GM23248 (cell line): ENCODE results near the gene PPP6R3. TPM values are rescaled to one million over a fixed set of nuclear protein-coding genes. Genes with fewer than 3 reads are reported as not detected.
A peak's percentile ranks its signal among the peaks of the same experiment; 100 is the strongest.

Experiments
- DNase-seq: peaks from one replicate; pipeline ENCODE4 v3.0.0-alpha.2; 2015
- H2AFZ ChIP-seq: fragments of 200-600 bp; sonication (generic); 2 replicates; pipeline ENCODE4 v1.6.1; 2016; ENCODE audit warnings: antibody characterized with exemption
- H3F3A ChIP-seq: fragments of 200-600 bp; sonication (generic); 2 replicates; pipeline ENCODE4 v1.6.1; 2016; ENCODE audit warnings: mild to moderate bottlenecking, antibody characterized with exemption, mixed run types; ENCODE audit not compliant: insufficient read depth
- H3K27ac ChIP-seq: fragments of 200-600 bp; sonication (generic); 2 replicates; pipeline ENCODE4 v1.5.1; 2016; ENCODE audit warnings: mild to moderate bottlenecking
- H3K27me3 ChIP-seq: fragments of 200-600 bp; sonication (generic); replicated peaks from 2 replicates; pipeline ENCODE4 v1.6.1; 2016; ENCODE audit warnings: mild to moderate bottlenecking; ENCODE audit not compliant: insufficient read depth
- H3K36me3 ChIP-seq: fragments of 200-600 bp; sonication (generic); 2 replicates; pipeline ENCODE4 v1.6.1; 2016; ENCODE audit warnings: low read depth, mild to moderate bottlenecking
- H3K4me1 ChIP-seq: fragments of 200-600 bp; sonication (generic); 2 replicates; pipeline ENCODE4 v1.6.1; 2016; ENCODE audit warnings: mild to moderate bottlenecking; ENCODE audit not compliant: insufficient read depth
- H3K4me2 ChIP-seq: fragments of 200-600 bp; sonication (generic); one replicate; pipeline ENCODE4 v1.6.1; 2016; ENCODE audit warnings: mild to moderate bottlenecking; ENCODE audit not compliant: unreplicated experiment
- H3K4me3 ChIP-seq: fragments of 200-600 bp; sonication (generic); 2 replicates; pipeline ENCODE4 v1.5.1; 2016; ENCODE audit warnings: mild to moderate bottlenecking
- H3K79me2 ChIP-seq: fragments of 200-600 bp; sonication (generic); 2 replicates; pipeline ENCODE4 v1.6.1; 2016; ENCODE audit warnings: mild to moderate bottlenecking; ENCODE audit not compliant: insufficient read depth
- H3K9ac ChIP-seq: fragments of 200-600 bp; sonication (generic); 2 replicates; pipeline ENCODE4 v1.6.1; 2016; ENCODE audit warnings: mild to moderate bottlenecking
- H3K9me2 ChIP-seq: fragments of 200-600 bp; sonication (generic); 2 replicates; pipeline ENCODE4 v1.6.1; 2016; ENCODE audit warnings: mixed run types, mild to moderate bottlenecking, moderate library complexity; ENCODE audit not compliant: insufficient read depth
- H3K9me3 ChIP-seq: fragments of 200-600 bp; sonication (generic); one replicate; pipeline ENCODE4 v1.6.1; 2017; ENCODE audit warnings: low read depth
- H4K20me1 ChIP-seq: fragments of 200-600 bp; sonication (generic); 2 replicates; pipeline ENCODE4 v1.6.0; 2016; ENCODE audit not compliant: insufficient read depth
- EZH2 ChIP-seq: fragments of 200-600 bp; sonication (generic); IDR thresholded peaks from 2 replicates; pipeline ENCODE4 v1.6.1; 2018; ENCODE audit warnings: antibody characterized with exemption, mild to moderate bottlenecking; ENCODE audit not compliant: insufficient read depth, poor library complexity, severe bottlenecking
- EZH2phosphoT487 ChIP-seq: fragments of 200-600 bp; sonication (generic); IDR thresholded peaks from 2 replicates; pipeline ENCODE4 v1.6.1; 2018; ENCODE audit warnings: antibody characterized with exemption, moderate library complexity, mild to moderate bottlenecking, low read depth; ENCODE audit not compliant: insufficient read depth
- WGBS, 2 experiments: methylation state at CpG; one replicate each; pipeline ENCODE4 v1.1.6; 2015 to 2017; ENCODE audit warnings: low lambda C conversion rate in 2 of 2, low coverage in 1 of 2; ENCODE audit errors: missing lambda C conversion rate in 2 of 2; 5-methylcytosine and 5-hydroxymethylcytosine counted together
- in situ Hi-C: fragments of 300-500 bp; cut with MboI; formaldehyde crosslinking; loops from 2 replicates; pipeline ENCODE4 v1.15.0; 2020
- polyA plus RNA-seq: library from polyadenylated mRNA; unstranded; fragments of >200 nt; fragmentation: Nextera tagmentation; extraction: Ambion mirVana; gene quantifications from 2 replicates; pipeline ENCODE4 v1.2.1, GENCODE V29; 2016
- total RNA-seq: library from RNA; depleted of rRNA; stranded (reverse); fragments of >200 nt; shearing (Covaris generic); gene quantifications from 2 replicates; pipeline ENCODE4 v1.2.3, GENCODE V29; 2014

Gene PPP6R3
- total and polyA plus RNA-seq, 2 experiments from 2014 or later, result 47.5 to 96.0 TPM

DNA sequence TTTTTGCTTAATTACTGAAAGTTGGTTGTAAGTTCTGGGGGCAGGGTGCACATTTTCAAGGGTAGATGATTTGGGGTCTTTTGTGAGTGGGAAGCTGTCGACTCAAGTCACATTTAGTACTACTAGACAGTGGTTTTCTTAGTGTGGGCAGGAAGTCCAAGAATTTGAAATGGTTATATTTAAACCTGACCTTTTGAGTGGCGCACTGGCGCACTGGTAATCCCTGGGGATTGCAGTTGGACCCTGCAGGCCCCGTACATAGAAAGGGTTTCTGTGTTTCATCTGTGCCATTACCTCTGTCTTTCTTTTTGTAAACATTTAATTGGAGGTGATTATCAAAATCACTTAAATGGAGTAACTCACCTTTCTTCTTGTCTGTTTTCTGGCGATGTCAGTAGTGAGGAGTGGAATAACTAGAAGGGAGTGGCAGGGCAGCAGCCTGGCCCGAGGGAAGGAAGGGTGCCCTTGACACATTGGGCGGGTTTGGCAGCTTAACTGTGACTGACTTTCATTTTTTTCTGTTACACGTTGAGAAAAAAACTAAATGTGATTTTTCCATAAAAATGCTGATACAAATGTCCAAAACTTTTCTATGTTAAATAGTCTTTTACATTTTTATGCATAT, 122.0 kb downstream of the PPP6R3 start:
- H3K9me3 ChIP-seq, result no peaks in the 10 kb centered on the region
- H3K4me3 ChIP-seq, result no peak overlapping the region
- H3K27me3 ChIP-seq, result no peaks in the 10 kb centered on the region
- in situ Hi-C loops, result no loop called here
- no peak overlapping the region for H2AFZ ChIP-seq
- H3K36me3 ChIP-seq, result peaks cover 38% of the 10 kb centered on the region
- H3K4me1 ChIP-seq, result peaks cover 19% of the 10 kb centered on the region
- H3K9ac ChIP-seq, result no peak overlapping the region
- no peak for TF ChIP-seq EZH2
- no peak for TF ChIP-seq EZH2phosphoT487
- DNase-seq, result no peak
- peaks cover 5% of the 10 kb centered on the region for H4K20me1 ChIP-seq
- H3K79me2 ChIP-seq, result peaks cover 62% of the 10 kb centered on the region
- 91 to 93% methylated on average over 8 of the region's 8 CpGs for WGBS, 2 experiments
- no peaks in the 10 kb centered on the region for H3K9me2 ChIP-seq
- H3F3A ChIP-seq, result peaks cover 36% of the 10 kb centered on the region
- H3K27ac ChIP-seq, result peak overlapping the region; percentile 37
- H3K4me2 ChIP-seq, result no peak overlapping the region

DNA sequence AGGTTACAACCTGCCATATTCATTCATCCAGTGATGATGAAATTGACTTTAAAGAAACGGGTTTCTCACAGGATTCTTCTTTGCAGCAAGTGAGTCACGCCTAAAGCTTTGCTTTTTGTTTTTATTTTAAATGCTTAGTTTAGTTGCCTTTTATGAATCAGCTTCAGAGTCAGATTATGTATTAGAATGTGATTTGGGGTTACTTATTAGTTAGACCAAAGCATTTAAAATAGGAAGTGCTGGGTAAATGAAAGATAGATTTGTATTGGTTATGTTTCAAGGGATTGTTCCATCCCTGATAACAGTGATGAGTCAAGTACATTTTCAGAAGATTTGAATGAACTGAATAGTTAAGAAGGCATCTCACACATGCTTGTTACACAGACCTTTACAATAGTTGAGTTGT, 122.5 kb downstream of the PPP6R3 start:
- Histone ChIP-seq H3K4me1 (peaks cover 19% of the 10 kb centered on the region), H3K9me2 (no peaks in the 10 kb centered on the region), H3K4me2 (no peak overlapping the region), H3K27ac (peak overlapping the region; percentile 37), H3K4me3 (no peak overlapping the region), H3K27me3 (no peaks in the 10 kb centered on the region), H3K79me2 (peaks cover 58% of the 10 kb centered on the region), H3F3A (peaks cover 36% of the 10 kb centered on the region), H2AFZ (no peak overlapping the region), H3K36me3 (peaks cover 38% of the 10 kb centered on the region), H4K20me1 (peaks cover 5% of the 10 kb centered on the region), H3K9ac (no peak overlapping the region), H3K9me3 (no peaks in the 10 kb centered on the region)
- TF ChIP-seq EZH2phosphoT487, result no peak
- TF ChIP-seq EZH2, result no peak
- in situ Hi-C loops, result no loop called here
- peak; percentile 76 for DNase-seq
- 63 to 66% methylated on average over 2 of the region's 2 CpGs for WGBS, 2 experiments

DNA sequence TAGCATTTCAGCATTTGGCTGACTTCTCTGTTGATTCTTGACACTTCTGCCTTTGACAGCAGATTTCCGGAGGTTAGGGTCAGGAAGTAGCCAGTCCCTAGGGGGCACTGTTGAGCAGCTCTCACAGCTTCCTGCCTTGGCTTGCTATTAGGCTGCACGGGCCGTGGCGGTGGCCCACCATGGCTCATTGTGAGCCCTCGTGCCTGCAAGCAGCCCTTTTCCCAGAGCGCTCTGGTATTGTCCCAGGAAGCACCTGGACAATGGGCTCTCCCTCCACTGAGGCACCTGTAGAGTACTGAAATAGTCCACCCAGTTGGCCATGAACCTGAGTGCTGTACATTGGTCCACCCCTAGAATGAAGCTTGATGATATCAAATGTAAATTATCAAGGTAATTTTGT, 123.5 kb downstream of the PPP6R3 start:
- Histone ChIP-seq H3K36me3 (peaks cover 30% of the 10 kb centered on the region), H3K4me3 (no peak overlapping the region), H3K4me1 (peaks cover 19% of the 10 kb centered on the region), H3K4me2 (no peak overlapping the region), H3K9me2 (no peaks in the 10 kb centered on the region), H3K9me3 (no peaks in the 10 kb centered on the region), H3K9ac (no peak overlapping the region), H3F3A (peaks cover 36% of the 10 kb centered on the region), H3K79me2 (peaks cover 57% of the 10 kb centered on the region), H4K20me1 (peaks cover 5% of the 10 kb centered on the region), H3K27me3 (no peaks in the 10 kb centered on the region), H2AFZ (no peak overlapping the region), H3K27ac (no peak overlapping the region)
- in situ Hi-C loops, result no loop called here
- DNase-seq, result peak; percentile 37
- TF ChIP-seq EZH2phosphoT487 (no peak), EZH2 (no peak)
- WGBS, 2 experiments, result 62 to 66% methylated on average over 6 of the region's 6 CpGs

DNA sequence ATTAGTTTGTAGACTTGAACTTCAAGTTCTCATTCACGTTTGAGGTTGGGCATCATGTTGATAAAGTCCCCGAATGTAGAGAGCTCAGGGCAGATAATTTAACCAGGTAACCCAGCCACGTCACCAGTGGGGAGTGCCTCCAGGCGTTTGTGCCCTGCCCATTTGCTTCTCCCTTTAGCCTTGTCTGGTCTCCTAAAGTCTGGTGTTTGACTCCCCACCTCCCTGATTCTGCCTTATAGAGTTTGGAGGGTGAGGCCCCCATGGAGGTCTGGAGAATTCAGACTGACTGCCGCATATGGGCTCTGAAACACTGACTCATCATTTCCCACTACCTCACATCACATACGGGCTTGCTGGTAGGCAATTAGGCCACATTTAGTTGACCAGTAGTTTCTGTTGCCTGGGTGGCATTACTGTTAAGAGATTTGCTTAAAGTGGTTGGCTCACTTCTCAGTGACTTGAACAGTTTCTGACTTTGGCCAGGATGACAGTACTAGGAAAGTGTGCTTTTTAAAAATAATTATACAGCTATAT, 124.5 kb downstream of the PPP6R3 start:
- no peak for DNase-seq
- H3K36me3 ChIP-seq, result peaks cover 29% of the 10 kb centered on the region
- no peaks in the 10 kb centered on the region for H3K9me3 ChIP-seq
- in situ Hi-C loops, result no loop called here
- no peak for TF ChIP-seq EZH2
- TF ChIP-seq EZH2phosphoT487, result no peak
- H3K4me1 ChIP-seq, result peaks cover 19% of the 10 kb centered on the region
- H3K79me2 ChIP-seq, result peaks cover 59% of the 10 kb centered on the region
- no peak overlapping the region for H3K9ac ChIP-seq
- H4K20me1 ChIP-seq, result peaks cover 5% of the 10 kb centered on the region
- peaks cover 36% of the 10 kb centered on the region for H3F3A ChIP-seq
- no peak overlapping the region for H3K4me3 ChIP-seq
- no peaks in the 10 kb centered on the region for H3K27me3 ChIP-seq
- H3K27ac ChIP-seq, result no peak overlapping the region
- H3K4me2 ChIP-seq, result no peak overlapping the region
- 94 to 95% methylated on average over 6 of the region's 6 CpGs for WGBS, 2 experiments
- H2AFZ ChIP-seq, result no peak overlapping the region
- no peaks in the 10 kb centered on the region for H3K9me2 ChIP-seq
